ENCODE data around the gene FAM229A. TPM values are rescaled to one million over a fixed set of nuclear protein-coding genes. Genes with fewer than 3 reads are reported as not detected.

FAM229A gene
- polyA plus RNA-seq, 3 donors, result 19.9 TPM; not detected in 2

DNA sequence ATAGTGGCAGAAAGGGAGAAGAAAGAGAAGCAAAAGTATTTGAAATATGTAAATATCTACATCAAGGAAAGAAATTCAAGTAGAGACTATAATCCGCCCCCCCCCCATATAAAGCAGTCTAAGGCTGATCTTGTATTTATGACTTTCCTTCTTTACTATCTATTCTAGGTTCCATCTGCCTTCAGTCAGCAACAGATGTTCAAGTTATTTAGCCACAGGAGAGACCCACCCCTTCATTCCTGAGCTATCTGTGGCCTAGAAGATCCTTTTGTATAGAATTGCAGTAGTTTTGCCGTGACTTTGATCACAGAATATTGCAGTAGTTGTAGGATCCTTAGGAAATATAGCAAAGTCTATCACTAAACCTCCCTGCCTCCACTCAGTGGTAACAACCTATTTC is 42.7 kb upstream of the FAM229A start:
- H3K9me3 ChIP-seq (replicated peaks in 1 of 2; ENCODE audit: control insufficient read depth in 1 of 2, insufficient read depth in 1 of 2, low read length in 2 of 2), result no peaks in the 10 kb centered on the region
- TF ChIP-seq CTCF (IDR thresholded peaks at IDR 0.05), result no peak
- Mint-ChIP-seq H3K4me1 (peaks cover 4% of the 10 kb centered on the region), H3K9me3 (no peaks in the 10 kb centered on the region), H3K36me3 (no peaks in the 10 kb centered on the region), H3K27ac (no peak overlapping the region), H3K4me3 (no peak overlapping the region), H3K27me3 (ENCODE audit: low read depth in 3 of 3) (peaks cover 2 to 4% (median 2%) of the 10 kb centered on the region in 3 donors)
- no peak overlapping the region for H2AFZ ChIP-seq (ENCODE audit: insufficient read depth, low read depth, low read length, poor library complexity, severe bottlenecking)
- no peak overlapping the region for H3K4me3 ChIP-seq (replicated peaks in 1 of 3; ENCODE audit: low read depth in 2 of 3, low read length in 3 of 3)
- H3K9ac ChIP-seq (ENCODE audit: insufficient read depth, low read length, poor library complexity, severe bottlenecking), result no peak overlapping the region
- no peaks in the 10 kb centered on the region for H3K79me2 ChIP-seq (ENCODE audit: insufficient read depth, low read length)
- H3K4me2 ChIP-seq (replicated peaks; ENCODE audit: extremely low read depth, low read length, poor library complexity, severe bottlenecking), result no peak overlapping the region
- no CpG with 5 or more reads among the region's 2 CpGs for WGBS (ENCODE audit: insufficient coverage)
- H3K36me3 ChIP-seq (replicated peaks in 1 of 2; ENCODE audit: control insufficient read depth in 1 of 2, insufficient read depth in 2 of 2, low read length in 2 of 2), result no peaks in the 10 kb centered on the region
- peaks cover 0 to 3% of the 10 kb centered on the region in 2 donors for H3K4me1 ChIP-seq (ENCODE audit: control insufficient read depth in 1 of 2, insufficient read depth in 2 of 2, low read length in 2 of 2)
- H3K27me3 ChIP-seq (ENCODE audit: control insufficient read depth in 2 of 2, insufficient read depth in 2 of 2, low read length in 2 of 2), result no peaks in the 10 kb centered on the region
- no peaks in the 10 kb centered on the region for H4K20me1 ChIP-seq (ENCODE audit: insufficient read depth, low read length)
- no peak for DNase-seq
- intact Hi-C loops (cut with micrococcal nuclease), result no loop called here
- H3K27ac ChIP-seq (ENCODE audit: low read depth in 1 of 2, low read length in 2 of 2), result no peak overlapping the region

GRCh38 chr1:32400876-32401631 is 38.8 kb upstream of the FAM229A start:
- H4K20me1 ChIP-seq (ENCODE audit: insufficient read depth, low read length), result no peaks in the 10 kb centered on the region
- H3K36me3 Mint-ChIP-seq, result no peaks in the 10 kb centered on the region
- no peak overlapping the region for H3K9ac ChIP-seq (ENCODE audit: insufficient read depth, low read length, poor library complexity, severe bottlenecking)
- no peaks in the 10 kb centered on the region for H3K36me3 ChIP-seq (replicated peaks in 1 of 2; ENCODE audit: control insufficient read depth in 1 of 2, insufficient read depth in 2 of 2, low read length in 2 of 2)
- no peak overlapping the region for H3K4me3 ChIP-seq (replicated peaks in 1 of 3; ENCODE audit: low read depth in 2 of 3, low read length in 3 of 3)
- H3K27me3 ChIP-seq (ENCODE audit: control insufficient read depth in 2 of 2, insufficient read depth in 2 of 2, low read length in 2 of 2), result no peaks in the 10 kb centered on the region
- H3K4me2 ChIP-seq (replicated peaks; ENCODE audit: extremely low read depth, low read length, poor library complexity, severe bottlenecking), result peak overlapping the region; percentile 20
- peaks cover 4% of the 10 kb centered on the region for H3K4me1 Mint-ChIP-seq
- peaks cover 0 to 2% (median 1%) of the 10 kb centered on the region in 3 donors for H3K27me3 Mint-ChIP-seq (ENCODE audit: low read depth in 3 of 3)
- peaks cover 0 to 4% (median 0%) of the 10 kb centered on the region in 7 donors for H3K9me3 Mint-ChIP-seq
- TF ChIP-seq CTCF (IDR thresholded peaks at IDR 0.05), result peak; percentile 83
- intact Hi-C loops (cut with micrococcal nuclease), result no loop called here
- H3K79me2 ChIP-seq (ENCODE audit: insufficient read depth, low read length), result no peaks in the 10 kb centered on the region
- 42% methylated on average over 11 of the region's 13 CpGs for WGBS (ENCODE audit: insufficient coverage)
- no peak overlapping the region for H3K27ac Mint-ChIP-seq
- DNase-seq, result peak; percentile 18 to 60 (median 55)
- H3K27ac ChIP-seq (ENCODE audit: low read depth in 1 of 2, low read length in 2 of 2), result no peak overlapping the region
- H3K4me3 Mint-ChIP-seq, result peak overlapping the region in 1 of 2 donors; percentile 53
- H2AFZ ChIP-seq (ENCODE audit: insufficient read depth, low read depth, low read length, poor library complexity, severe bottlenecking), result peak overlapping the region; percentile 69
- H3K9me3 ChIP-seq (replicated peaks in 1 of 2; ENCODE audit: control insufficient read depth in 1 of 2, insufficient read depth in 1 of 2, low read length in 2 of 2), result no peaks in the 10 kb centered on the region
- peaks cover 0 to 3% of the 10 kb centered on the region in 2 donors for H3K4me1 ChIP-seq (ENCODE audit: control insufficient read depth in 1 of 2, insufficient read depth in 2 of 2, low read length in 2 of 2)

All from CD14-positive monocyte (primary cell).